SK-N-SH treated with all-trans-retinoic acid at 6 μM for 48 hours (cell line): ENCODE results near the gene IFIT2.

Experiments used
- ARNTL ChIP-seq: fragments of 450-650 bp; formaldehyde crosslinking; IDR thresholded peaks from 2 replicates; pipeline ENCODE4 v1.5.0; 2020; ENCODE audit warnings: low read depth, mild to moderate bottlenecking, moderate library complexity, borderline replicate concordance
- GLIS3 ChIP-seq: fragments of 250-450 bp; sonication (Bioruptor Pico); IDR thresholded peaks from 2 replicates; pipeline ENCODE4 v1.5.0; 2020; ENCODE audit warnings: mild to moderate bottlenecking, moderate library complexity
- RARB ChIP-seq: fragments of 250-450 bp; sonication (Bioruptor Pico); IDR thresholded peaks from 2 replicates; pipeline ENCODE4 v1.8.0; 2021; ENCODE audit warnings: mild to moderate bottlenecking, moderate library complexity
- TCF4 ChIP-seq: fragments of 250-450 bp; sonication (Bioruptor Pico); IDR thresholded peaks from 2 replicates; pipeline ENCODE4 v1.8.0; 2021; ENCODE audit warnings: mild to moderate bottlenecking, moderate library complexity, borderline replicate concordance
- TOX ChIP-seq: fragments of 250-450 bp; sonication (Bioruptor Pico); IDR thresholded peaks from 2 replicates; pipeline ENCODE4 v1.8.0; 2021; ENCODE audit warnings: mild to moderate bottlenecking, moderate library complexity, borderline replicate concordance
- TF ChIP-seq, protein P1 (sequence below): fragments of 250-450 bp; sonication (Bioruptor Pico); IDR thresholded peaks from 2 replicates; pipeline ENCODE4 v1.8.0; 2020; ENCODE audit warnings: mild to moderate bottlenecking, moderate library complexity, borderline replicate concordance

DNA sequence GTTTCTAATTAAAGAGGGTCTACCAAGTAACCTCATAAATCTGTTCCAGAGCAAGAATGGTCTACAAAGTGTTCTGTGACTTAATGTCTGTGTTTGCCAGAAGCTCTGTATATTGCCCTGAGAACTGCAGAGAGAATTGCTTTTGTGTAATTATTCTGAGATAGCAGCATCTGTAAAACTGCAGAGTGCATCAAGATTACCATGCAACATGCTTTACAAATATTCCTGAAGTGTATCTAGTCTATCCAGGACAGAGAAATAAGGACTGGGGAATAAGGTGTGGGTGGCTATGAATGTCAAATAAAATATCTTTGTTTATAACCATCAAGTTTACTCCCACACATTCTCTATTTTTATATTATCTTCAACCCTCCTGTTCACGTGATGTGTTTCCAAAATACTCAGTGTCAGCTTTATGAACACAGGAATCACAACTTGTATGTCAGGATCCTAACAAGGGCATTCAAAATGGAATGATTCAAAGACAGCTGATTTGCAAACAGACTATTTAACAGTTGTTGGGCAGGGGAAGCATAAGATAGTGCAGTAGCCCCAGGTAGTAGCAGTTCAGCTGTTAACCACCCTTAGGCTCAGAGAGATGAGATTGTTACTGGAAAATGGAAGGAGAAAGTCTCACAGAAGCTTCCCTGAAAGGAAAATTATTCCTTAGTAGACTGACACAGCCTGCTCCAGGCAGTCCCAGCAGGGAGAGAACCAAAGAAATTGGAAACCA lies 35.0 kb upstream of the IFIT2 start:
- TF ChIP-seq, protein P1, sequence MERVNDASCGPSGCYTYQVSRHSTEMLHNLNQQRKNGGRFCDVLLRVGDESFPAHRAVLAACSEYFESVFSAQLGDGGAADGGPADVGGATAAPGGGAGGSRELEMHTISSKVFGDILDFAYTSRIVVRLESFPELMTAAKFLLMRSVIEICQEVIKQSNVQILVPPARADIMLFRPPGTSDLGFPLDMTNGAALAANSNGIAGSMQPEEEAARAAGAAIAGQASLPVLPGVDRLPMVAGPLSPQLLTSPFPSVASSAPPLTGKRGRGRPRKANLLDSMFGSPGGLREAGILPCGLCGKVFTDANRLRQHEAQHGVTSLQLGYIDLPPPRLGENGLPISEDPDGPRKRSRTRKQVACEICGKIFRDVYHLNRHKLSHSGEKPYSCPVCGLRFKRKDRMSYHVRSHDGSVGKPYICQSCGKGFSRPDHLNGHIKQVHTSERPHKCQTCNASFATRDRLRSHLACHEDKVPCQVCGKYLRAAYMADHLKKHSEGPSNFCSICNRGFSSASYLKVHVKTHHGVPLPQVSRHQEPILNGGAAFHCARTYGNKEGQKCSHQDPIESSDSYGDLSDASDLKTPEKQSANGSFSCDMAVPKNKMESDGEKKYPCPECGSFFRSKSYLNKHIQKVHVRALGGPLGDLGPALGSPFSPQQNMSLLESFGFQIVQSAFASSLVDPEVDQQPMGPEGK = no peak
- TF ChIP-seq RARB = no peak
- TF ChIP-seq TOX (CRISPR knock-in tag) = no peak
- no peak for TF ChIP-seq TCF4 (CRISPR knock-in tag)
- no peak for TF ChIP-seq GLIS3 (CRISPR knock-in tag)
- TF ChIP-seq ARNTL (CRISPR knock-in tag) = no peak
